ENCODE results near the gene AP1S3.

DNA sequence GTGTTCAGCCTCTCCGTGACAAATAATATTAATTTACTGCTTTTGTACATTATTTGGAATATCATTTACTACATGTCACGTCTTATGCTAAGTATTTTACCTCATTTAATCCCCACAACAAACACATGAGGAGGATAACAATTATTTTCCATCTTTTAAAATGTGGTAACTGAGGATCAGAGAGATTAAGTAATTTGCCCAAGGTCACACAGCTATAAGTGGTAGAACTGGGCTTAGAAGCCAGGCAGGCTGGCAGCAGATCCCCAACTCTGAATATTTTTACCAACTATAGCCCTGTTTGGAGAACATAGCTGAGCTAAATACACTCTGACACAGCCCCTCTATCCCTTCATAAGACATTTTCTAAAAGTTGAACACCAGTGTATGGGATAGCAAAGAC is 24.1 kb downstream of the AP1S3 start:
- TF ChIP-seq CTCF (IDR thresholded peaks at IDR 0.05 in 8 of 11, conservative IDR thresholded peaks at IDR 0.05 in 3 of 11), result no peak
- TF ChIP-seq POLR2A (IDR thresholded peaks at IDR 0.05), result no peak
- TF ChIP-seq POLR2AphosphoS5 (IDR thresholded peaks at IDR 0.05), result no peak
